ENCODE data around the gene HOXB1. TPM values are rescaled to one million over a fixed set of nuclear protein-coding genes. Genes with fewer than 3 reads are reported as not detected.

The HOXB1 gene
- total RNA-seq, 1 experiment from 2014 or later: not detected

DNA sequence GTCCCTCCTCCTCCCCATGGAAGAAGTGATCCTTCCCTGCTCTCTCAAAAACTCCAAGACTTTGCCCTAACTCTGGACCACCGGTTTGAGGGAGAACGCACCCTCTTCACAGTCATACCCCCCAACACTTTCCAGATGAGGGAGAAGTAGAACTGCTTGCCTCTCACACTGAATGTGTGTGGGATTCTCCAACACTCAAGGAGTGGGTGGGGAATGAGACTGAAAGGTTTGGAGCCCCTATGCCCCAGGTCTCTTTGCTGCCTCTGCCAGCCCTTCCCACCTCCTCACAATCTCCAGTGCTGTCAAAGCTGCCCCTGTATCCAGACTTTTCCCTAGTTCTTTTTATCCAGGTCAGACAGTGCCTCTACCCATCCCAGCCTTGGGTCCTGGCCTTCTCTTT, 35.9 kb upstream of the HOXB1 start:
- Histone ChIP-seq H3K4me1 (replicated peaks; ENCODE audit: insufficient read depth) (0 out of 2 replicates have a peak, but pooled peaks cover 6% of the 10 kb centered on the region), H4K20me1 (ENCODE audit: insufficient read depth) (no peaks in the 10 kb centered on the region), H3K36me3 (ENCODE audit: low read depth) (no peaks in the 10 kb centered on the region), H3F3A (ENCODE audit: insufficient read depth, low read depth) (no peaks in the 10 kb centered on the region), H3K27ac (no peak overlapping the region), H3K79me2 (ENCODE audit: low read depth) (no peaks in the 10 kb centered on the region), H2AFZ (no peak overlapping the region), H3K4me3 (no peak overlapping the region), H3K9me3 (ENCODE audit: insufficient read depth, low read depth) (no peaks in the 10 kb centered on the region), H3K9me2 (ENCODE audit: insufficient read depth) (no peaks in the 10 kb centered on the region), H3K27me3 (ENCODE audit: insufficient read depth, low read depth) (no peaks in the 10 kb centered on the region), H3K4me2 (no peak overlapping the region)
- no TSS peak for BruUV-seq (replicated peaks)
- no peak for DNase-seq
- POLR2A ChIA-PET (ENCODE audit: unreplicated experiment): interaction anchor here (0.6 kb wide), 1 partner anchor 53 kb away, joined by 3 read pairs; no protein-coding TSS in a partner anchor
- intact Hi-C loops (cut with micrococcal nuclease; ENCODE audit: unreplicated experiment): no loop called here
- TF ChIP-seq EZH2 (IDR thresholded peaks at IDR 0.05; ENCODE audit: low read depth): no peak
- no peak for TF ChIP-seq CTCF (conservative IDR thresholded peaks at IDR 0.05)
- CTCF ChIA-PET: no interaction called here

DNA sequence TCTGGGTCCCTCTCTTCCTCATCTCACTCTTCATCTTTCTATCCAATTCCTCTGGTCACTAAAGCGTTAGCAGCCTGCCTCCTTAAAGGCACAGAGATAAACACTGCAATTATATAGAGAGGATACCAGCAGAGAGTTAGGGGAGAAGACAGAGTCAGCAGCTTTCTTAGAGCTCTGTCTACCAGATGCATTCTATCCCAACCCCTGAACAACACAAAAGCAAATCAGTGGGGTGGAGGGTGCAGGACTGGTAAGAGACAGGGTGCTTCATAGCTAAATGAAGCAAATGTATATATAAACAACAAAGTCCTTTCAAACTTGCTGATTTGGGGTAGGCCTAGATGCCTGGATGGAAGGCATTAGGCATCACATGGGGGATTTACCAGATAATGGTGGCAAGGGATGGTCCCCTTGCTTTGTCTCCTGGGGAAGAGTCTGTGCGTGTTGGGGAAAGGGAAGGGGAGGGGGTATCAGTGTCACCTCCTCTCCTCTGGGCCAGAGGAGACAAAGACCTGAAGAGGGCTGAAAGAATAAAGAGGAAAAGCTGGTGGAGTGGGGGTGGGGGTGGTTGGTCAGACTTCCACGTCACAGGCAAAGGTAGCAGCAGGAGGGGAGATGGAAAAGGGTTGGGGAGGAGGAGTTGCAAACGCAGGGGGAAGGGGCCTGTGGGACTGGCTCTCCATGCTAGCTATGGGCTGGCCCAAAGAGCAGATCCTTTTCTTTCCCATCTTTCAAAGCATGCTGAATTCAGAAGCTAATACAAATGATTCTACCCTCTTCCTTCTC, 35.3 kb upstream of the HOXB1 start:
- TF ChIP-seq EZH2 (IDR thresholded peaks at IDR 0.05; ENCODE audit: low read depth) (no peak), CTCF (conservative IDR thresholded peaks at IDR 0.05) (no peak)
- Histone ChIP-seq H3K4me1 (replicated peaks; ENCODE audit: insufficient read depth) (0 out of 2 replicates have a peak, but pooled peaks cover 6% of the 10 kb centered on the region), H4K20me1 (ENCODE audit: insufficient read depth) (no peaks in the 10 kb centered on the region), H3K4me2 (no peak overlapping the region), H3K36me3 (ENCODE audit: low read depth) (no peaks in the 10 kb centered on the region), H3K9me3 (ENCODE audit: insufficient read depth, low read depth) (no peaks in the 10 kb centered on the region), H3K27me3 (ENCODE audit: insufficient read depth, low read depth) (no peaks in the 10 kb centered on the region), H3K79me2 (ENCODE audit: low read depth) (no peaks in the 10 kb centered on the region), H3K9me2 (ENCODE audit: insufficient read depth) (no peaks in the 10 kb centered on the region), H3F3A (ENCODE audit: insufficient read depth, low read depth) (no peaks in the 10 kb centered on the region), H3K4me3 (no peak overlapping the region), H3K27ac (no peak overlapping the region), H2AFZ (no peak overlapping the region)
- BruUV-seq (replicated peaks): no TSS peak
- POLR2A ChIA-PET (ENCODE audit: unreplicated experiment): interaction anchor here (0.6 kb wide), 1 partner anchor 52 kb away, joined by 3 read pairs; no protein-coding TSS in a partner anchor
- DNase-seq: no peak
- CTCF ChIA-PET: no interaction called here
- intact Hi-C loops (cut with micrococcal nuclease; ENCODE audit: unreplicated experiment): no loop called here

DNA sequence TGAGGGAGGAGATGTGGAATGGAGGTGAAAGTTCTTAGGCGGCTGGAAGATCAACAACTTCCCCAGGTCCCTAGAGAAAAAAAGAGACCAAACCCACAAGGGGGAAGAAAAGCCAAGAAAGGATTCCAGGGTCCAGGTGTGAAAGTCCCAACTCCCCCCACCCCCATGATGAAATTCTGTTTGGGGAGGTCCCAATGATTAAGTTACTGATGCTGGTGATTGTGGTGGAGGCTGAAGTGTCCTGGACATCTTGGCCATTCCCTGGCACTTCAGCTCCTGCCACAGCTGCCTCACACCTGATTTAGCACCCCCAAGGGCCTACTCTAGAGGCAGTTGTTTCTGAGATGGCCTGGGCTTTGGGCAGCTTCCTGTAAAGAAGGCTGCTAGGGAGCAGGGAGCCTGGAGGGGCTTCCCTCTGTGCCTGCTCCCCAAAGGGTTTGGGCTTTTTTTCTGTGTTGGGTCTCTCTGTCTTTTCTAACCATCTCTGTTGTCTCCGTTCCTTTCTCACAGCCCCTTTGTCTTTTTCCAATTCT, 34.3 kb upstream of the HOXB1 start:
- ChIA-PET CTCF (no interaction called here), POLR2A (ENCODE audit: unreplicated experiment) (no interaction called here)
- Histone ChIP-seq H3K4me2 (no peak overlapping the region), H4K20me1 (ENCODE audit: insufficient read depth) (no peaks in the 10 kb centered on the region), H3K79me2 (ENCODE audit: low read depth) (no peaks in the 10 kb centered on the region), H3K27me3 (ENCODE audit: insufficient read depth, low read depth) (no peaks in the 10 kb centered on the region), H3K9me3 (ENCODE audit: insufficient read depth, low read depth) (no peaks in the 10 kb centered on the region), H3K9me2 (ENCODE audit: insufficient read depth) (no peaks in the 10 kb centered on the region), H3F3A (ENCODE audit: insufficient read depth, low read depth) (no peaks in the 10 kb centered on the region), H2AFZ (no peak overlapping the region), H3K4me1 (replicated peaks; ENCODE audit: insufficient read depth) (0 out of 2 replicates have a peak, but pooled peaks cover 6% of the 10 kb centered on the region), H3K27ac (no peak overlapping the region), H3K36me3 (ENCODE audit: low read depth) (no peaks in the 10 kb centered on the region), H3K4me3 (no peak overlapping the region)
- intact Hi-C loops (cut with micrococcal nuclease; ENCODE audit: unreplicated experiment): no loop called here
- no peak for DNase-seq
- no TSS peak for BruUV-seq (replicated peaks)
- TF ChIP-seq CTCF (conservative IDR thresholded peaks at IDR 0.05): no peak
- no peak for TF ChIP-seq EZH2 (IDR thresholded peaks at IDR 0.05; ENCODE audit: low read depth)

Data from PC-9 (cell line).